ENCODE results near the gene TARS3. TPM values are rescaled to one million over a fixed set of nuclear protein-coding genes. Genes with fewer than 3 reads are reported as not detected.

The TARS3 gene
- total RNA-seq, 1 experiment from 2014 or later: 3.8 TPM

DNA sequence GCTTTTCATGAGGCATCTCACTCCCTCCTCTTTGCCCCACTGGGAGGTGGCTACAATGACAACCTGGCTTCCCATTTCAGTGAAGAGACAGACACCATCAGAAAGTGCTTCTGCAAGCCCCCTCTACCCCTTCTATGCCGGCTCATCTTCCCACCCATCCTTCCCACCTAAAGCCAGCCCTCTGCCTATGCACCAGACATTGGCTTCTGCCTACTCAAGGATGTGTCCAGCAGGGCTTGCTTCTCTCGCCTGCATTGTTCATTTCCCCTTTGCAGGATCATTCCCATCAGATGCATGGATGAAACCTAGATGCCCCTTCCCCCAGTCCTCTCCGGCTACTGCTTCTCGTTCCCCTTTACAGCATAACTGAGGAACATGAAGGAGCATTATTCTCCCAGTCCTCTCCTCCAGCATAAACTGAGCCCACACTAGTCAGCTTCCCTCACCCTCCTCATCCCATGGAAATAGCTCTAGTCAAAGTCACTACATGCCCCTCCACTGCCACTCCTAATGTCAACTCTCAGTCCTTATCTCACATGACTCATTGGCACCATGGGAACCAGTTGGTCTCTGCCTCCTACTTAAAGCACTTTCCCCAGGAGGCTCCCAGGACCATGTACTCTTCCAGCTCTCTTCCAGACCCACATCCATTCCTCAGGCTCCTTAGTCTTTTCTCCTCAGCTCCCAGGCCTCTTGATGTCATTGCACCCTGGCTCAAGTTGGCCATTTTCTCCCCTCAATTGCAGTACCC, 120.0 kb downstream of the TARS3 start:
- TF ChIP-seq, protein P1, sequence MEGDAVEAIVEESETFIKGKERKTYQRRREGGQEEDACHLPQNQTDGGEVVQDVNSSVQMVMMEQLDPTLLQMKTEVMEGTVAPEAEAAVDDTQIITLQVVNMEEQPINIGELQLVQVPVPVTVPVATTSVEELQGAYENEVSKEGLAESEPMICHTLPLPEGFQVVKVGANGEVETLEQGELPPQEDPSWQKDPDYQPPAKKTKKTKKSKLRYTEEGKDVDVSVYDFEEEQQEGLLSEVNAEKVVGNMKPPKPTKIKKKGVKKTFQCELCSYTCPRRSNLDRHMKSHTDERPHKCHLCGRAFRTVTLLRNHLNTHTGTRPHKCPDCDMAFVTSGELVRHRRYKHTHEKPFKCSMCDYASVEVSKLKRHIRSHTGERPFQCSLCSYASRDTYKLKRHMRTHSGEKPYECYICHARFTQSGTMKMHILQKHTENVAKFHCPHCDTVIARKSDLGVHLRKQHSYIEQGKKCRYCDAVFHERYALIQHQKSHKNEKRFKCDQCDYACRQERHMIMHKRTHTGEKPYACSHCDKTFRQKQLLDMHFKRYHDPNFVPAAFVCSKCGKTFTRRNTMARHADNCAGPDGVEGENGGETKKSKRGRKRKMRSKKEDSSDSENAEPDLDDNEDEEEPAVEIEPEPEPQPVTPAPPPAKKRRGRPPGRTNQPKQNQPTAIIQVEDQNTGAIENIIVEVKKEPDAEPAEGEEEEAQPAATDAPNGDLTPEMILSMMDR (IDR thresholded peaks at IDR 0.05; ENCODE audit: unreplicated experiment): no peak
- Mint-ChIP-seq H3K9me3 (ENCODE audit: low read depth, unreplicated experiment) (no peaks in the 10 kb centered on the region), H3K4me1 (ENCODE audit: low read depth, unreplicated experiment) (peaks cover 10% of the 10 kb centered on the region), H3K4me3 (ENCODE audit: low read depth, unreplicated experiment) (no peak overlapping the region), H3K36me3 (ENCODE audit: insufficient read depth, unreplicated experiment) (no peaks in the 10 kb centered on the region), H3K27me3 (ENCODE audit: unreplicated experiment) (peaks cover 30% of the 10 kb centered on the region), H3K27ac (ENCODE audit: unreplicated experiment) (no peak overlapping the region)
- BruUV-seq (replicated peaks): no TSS peak
- CTCF ChIA-PET: no interaction called here
- intact Hi-C loops (cut with micrococcal nuclease; ENCODE audit: unreplicated experiment): no loop called here
- DNase-seq: no peak

Other genes starting within 250 kb of the TARS3 start
- gene PCSK6, start 234.8 kb downstream of the TARS3 start, total RNA-seq (2022): 4.0 and 5.1 TPM in 2 replicates
- 44.1 and 48.8 TPM in 2 replicates for gene TM2D3, start 72.1 kb downstream of the TARS3 start, total RNA-seq (2022)
- not detected in 2 replicates for gene OR4F6, start 79.0 kb upstream of the TARS3 start, total RNA-seq (2022)
- gene OR4F15, start 87.7 kb upstream of the TARS3 start, total RNA-seq (2022): not detected in 2 replicates

Measured in Calu3 (cell line).